Lung (tissue), 12 donors: Measurements from ENCODE around the gene C16orf92. TPM values are rescaled to one million over a fixed set of nuclear protein-coding genes. Genes with fewer than 3 reads are reported as not detected.

Experiments
- ATAC-seq: fragments of 200-7000 bp; cut with Tn5 transposase; one replicate; pipeline ENCODE4 v1.9.1; 2020; ENCODE audit warnings: moderate number of reproducible peaks; ENCODE audit not compliant: insufficient read depth, low FRiP score
- DNase-seq, 3 donors: peaks; one replicate each; pipeline ENCODE4 v3.0.0-alpha.2; 2013 to 2017
- H3K27ac ChIP-seq, 2 donors: one replicate each; pipeline ENCODE4 v1.5.1; 2013; ENCODE audit warnings: mild to moderate bottlenecking in 2 of 2, moderate library complexity in 2 of 2, control low read depth in 1 of 2, inconsistent platforms in 1 of 2, low read depth in 1 of 2, low read length in 1 of 2
- H3K27me3 ChIP-seq, 3 donors: one replicate each; pipeline ENCODE4 v1.5.1; 2013; ENCODE audit warnings: low read length in 2 of 3; ENCODE audit not compliant: control insufficient read depth in 3 of 3, insufficient read depth in 3 of 3
- H3K36me3 ChIP-seq, 4 donors: one replicate each; pipeline ENCODE4 v1.5.1; 2013; ENCODE audit warnings: low read length in 4 of 4, mild to moderate bottlenecking in 1 of 4, moderate library complexity in 1 of 4; ENCODE audit not compliant: control insufficient read depth in 4 of 4, insufficient read depth in 4 of 4
- H3K4me1 ChIP-seq, 5 donors: one replicate each; pipeline ENCODE4 v1.5.1; 2013; ENCODE audit warnings: low read length in 5 of 5, mild to moderate bottlenecking in 2 of 5, moderate library complexity in 1 of 5; ENCODE audit not compliant: control insufficient read depth in 5 of 5, insufficient read depth in 5 of 5
- H3K4me3 ChIP-seq: one replicate; pipeline ENCODE4 v1.5.1; 2013; ENCODE audit warnings: mild to moderate bottlenecking, control low read depth, moderate library complexity
- H3K9ac ChIP-seq, 2 donors: one replicate each; pipeline ENCODE4 v1.5.1; 2013; ENCODE audit warnings: low read length in 2 of 2, control low read depth in 1 of 2; ENCODE audit not compliant: insufficient read depth in 1 of 2
- H3K9me3 ChIP-seq, 4 donors: one replicate each; pipeline ENCODE4 v1.5.1; 2013; ENCODE audit warnings: low read length in 3 of 4, mild to moderate bottlenecking in 1 of 4, moderate library complexity in 1 of 4; ENCODE audit not compliant: control insufficient read depth in 4 of 4, insufficient read depth in 3 of 4
- CTCF ChIP-seq: IDR thresholded peaks from 2 replicates; pipeline ENCODE4 v1.5.1; 2012; ENCODE audit warnings: mild to moderate bottlenecking; ENCODE audit errors: control extremely low read depth, extremely low read depth
- WGBS, 2 donors: extraction: QIAGEN DNeasy Blood & Tissue Kit; methylation state at CpG; one replicate each; pipeline ENCODE4 v1.1.7; 2013; 5-methylcytosine and 5-hydroxymethylcytosine counted together
- polyA plus RNA-seq, 2 donors: library from polyadenylated mRNA; stranded (reverse); fragments of 200-250 nt; gene quantifications; one replicate each; pipeline ENCODE4 v1.2.1, GENCODE V29; 2013
- total RNA-seq, 2 donors: library from RNA; depleted of rRNA in 1 of 2; stranded (reverse); fragments of >200 nt in 1 of 2; gene quantifications; one replicate each; pipeline ENCODE4 v1.2.1, GENCODE V29; 2014 to 2021
- donor health status: control.
- donor health status: control.
- donor health status: Bipolar disorder and iron deficiency.
- donor health status: healthy.
- donor health status: DM: yes; HTN: yes; CAD: no.

The C16orf92 gene
- total and polyA plus RNA-seq, 4 donors = not detected

DNA sequence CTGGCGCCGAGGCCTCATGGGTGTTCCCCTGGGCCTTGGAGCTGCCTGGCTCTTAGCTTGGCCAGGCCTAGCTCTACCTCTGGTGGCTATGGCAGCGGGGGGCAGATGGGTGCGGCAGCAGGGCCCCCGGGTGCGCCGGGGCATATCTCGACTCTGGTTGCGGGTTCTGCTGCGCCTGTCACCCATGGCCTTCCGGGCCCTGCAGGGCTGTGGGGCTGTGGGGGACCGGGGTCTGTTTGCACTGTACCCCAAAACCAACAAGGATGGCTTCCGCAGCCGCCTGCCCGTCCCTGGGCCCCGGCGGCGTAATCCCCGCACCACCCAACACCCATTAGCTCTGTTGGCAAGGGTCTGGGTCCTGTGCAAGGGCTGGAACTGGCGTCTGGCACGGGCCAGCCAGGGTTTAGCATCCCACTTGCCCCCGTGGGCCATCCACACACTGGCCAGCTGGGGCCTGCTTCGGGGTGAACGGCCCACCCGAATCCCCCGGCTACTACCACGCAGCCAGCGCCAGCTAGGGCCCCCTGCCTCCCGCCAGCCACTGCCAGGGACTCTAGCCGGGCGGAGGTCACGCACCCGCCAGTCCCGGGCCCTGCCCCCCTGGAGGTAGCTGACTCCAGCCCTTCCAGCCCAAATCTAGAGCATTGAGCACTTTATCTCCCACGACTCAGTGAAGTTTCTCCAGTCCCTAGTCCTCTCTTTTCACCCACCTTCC, 35.5 kb upstream of the C16orf92 start:
- peaks cover 0 to 10% (median 0%) of the 10 kb centered on the region in 5 donors for H3K4me1 ChIP-seq
- 90 to 94% methylated on average over 32 to 35 of the region's 35 CpGs for WGBS, 2 donors
- TF ChIP-seq CTCF = no peak
- H3K27me3 ChIP-seq = no peaks in the 10 kb centered on the region
- H3K9me3 ChIP-seq = no peaks in the 10 kb centered on the region
- no peak overlapping the region for H3K4me3 ChIP-seq
- peak overlapping the region in 1 of 2 donors; percentile 76 for H3K27ac ChIP-seq
- no peak for ATAC-seq
- peaks cover 23 to 85% (median 58%) of the 10 kb centered on the region in 4 donors for H3K36me3 ChIP-seq
- DNase-seq = no peak
- H3K9ac ChIP-seq = no peak overlapping the region

DNA sequence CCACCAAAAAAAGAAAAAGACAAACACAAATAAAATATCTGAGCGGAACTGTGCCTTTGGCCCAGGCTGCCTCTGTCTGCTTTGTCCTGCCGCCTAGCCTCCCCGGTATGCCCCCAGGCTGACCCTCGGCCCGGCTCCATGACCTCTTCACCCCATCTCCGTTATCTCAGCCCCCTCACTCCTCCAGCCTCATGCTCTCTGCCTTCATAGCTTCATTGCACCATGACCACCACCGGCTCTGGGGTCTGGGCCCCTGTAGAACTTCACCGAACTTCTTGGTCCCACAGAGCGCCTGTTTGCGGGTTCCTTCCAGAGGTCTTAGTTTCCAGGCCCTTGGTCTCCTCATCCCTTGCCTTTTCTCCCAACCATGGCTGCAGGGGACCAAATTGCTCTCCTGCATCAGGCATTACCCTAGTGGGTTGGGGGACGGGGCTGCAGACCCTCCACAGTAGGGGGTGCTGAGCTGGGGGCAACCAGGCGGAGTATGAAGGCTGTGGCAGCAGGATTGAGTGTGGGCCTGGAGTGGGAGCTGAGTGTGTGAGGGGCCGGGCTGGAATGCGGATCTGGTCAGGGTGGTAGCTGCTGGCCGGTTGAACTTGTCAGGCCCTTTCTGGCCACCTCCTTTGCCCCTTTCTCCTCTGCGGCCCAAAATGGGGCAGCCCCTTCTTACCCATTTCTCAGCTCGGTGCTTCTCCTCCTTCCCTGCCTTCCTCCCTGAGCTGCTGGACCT, 34.5 kb upstream of the C16orf92 start:
- DNase-seq (no peak), ATAC-seq (no peak)
- H3K9ac ChIP-seq = no peak overlapping the region
- no peaks in the 10 kb centered on the region for H3K9me3 ChIP-seq
- H3K27me3 ChIP-seq = no peaks in the 10 kb centered on the region
- WGBS, 2 donors = 78 to 87% methylated on average over 17 of the region's 17 CpGs
- peak overlapping the region in 1 of 2 donors; percentile 76 for H3K27ac ChIP-seq
- H3K4me3 ChIP-seq = no peak overlapping the region
- peaks cover 0 to 10% (median 0%) of the 10 kb centered on the region in 5 donors for H3K4me1 ChIP-seq
- peaks cover 23 to 85% (median 55%) of the 10 kb centered on the region in 4 donors for H3K36me3 ChIP-seq
- no peak for TF ChIP-seq CTCF

DNA sequence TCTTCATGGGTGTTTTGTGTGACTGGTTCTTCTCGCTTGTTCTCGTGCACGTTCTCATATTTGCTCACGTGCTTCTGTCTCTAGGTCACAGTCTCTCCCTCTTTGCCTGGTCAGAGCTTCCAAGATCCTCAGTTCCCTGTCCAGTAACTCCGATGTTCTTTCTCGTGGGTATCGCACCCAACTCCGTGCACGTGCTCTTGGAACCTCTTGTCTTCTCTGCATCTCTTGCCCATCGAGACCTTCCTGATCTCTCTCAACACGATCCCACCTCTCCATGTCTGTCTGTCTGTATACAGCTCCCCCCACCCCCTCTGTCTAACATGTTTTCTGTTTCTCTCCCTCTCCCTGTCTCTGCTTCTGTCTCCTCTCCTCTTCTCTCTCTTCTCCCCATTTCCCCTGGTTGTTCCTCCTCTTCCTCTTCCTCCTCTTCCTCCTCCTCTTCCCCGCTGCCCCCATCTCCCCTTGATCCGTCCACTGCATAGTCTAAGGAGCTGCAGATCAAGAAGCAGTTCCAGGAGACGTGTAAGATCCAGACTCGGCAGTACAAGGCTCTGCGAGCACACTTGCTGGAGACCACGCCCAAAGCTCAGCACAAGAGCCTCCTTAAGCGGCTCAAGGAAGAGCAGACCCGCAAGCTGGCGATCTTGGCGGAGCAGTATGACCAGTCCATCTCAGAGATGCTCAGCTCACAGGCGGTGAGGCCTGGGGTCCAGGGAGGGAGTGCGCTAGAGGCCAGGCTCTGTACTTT, 33.7 kb upstream of the C16orf92 start:
- Histone ChIP-seq H3K27me3 (no peaks in the 10 kb centered on the region), H3K4me3 (no peak overlapping the region), H3K4me1 (peaks cover 0 to 11% (median 3%) of the 10 kb centered on the region in 5 donors), H3K9me3 (no peaks in the 10 kb centered on the region), H3K27ac (peak overlapping the region in 1 of 2 donors; percentile 76), H3K9ac (peak overlapping the region in 1 of 2 donors; percentile 33), H3K36me3 (peaks cover 19 to 83% (median 49%) of the 10 kb centered on the region in 4 donors)
- WGBS, 2 donors = 75 to 88% methylated on average over 23 of the region's 23 CpGs
- ATAC-seq (peak; percentile 32), DNase-seq (peak in 1 of 3 donors; percentile 36)
- TF ChIP-seq CTCF = no peak
